ENCODE results near the gene SALL3. TPM values are rescaled to one million over a fixed set of nuclear protein-coding genes. Genes with fewer than 3 reads are reported as not detected.
"Not testable (repeated sequence)": the region's sequence is repeated elsewhere in the genome, so short reads cannot be mapped to it uniquely, and the experiment has no call there.

SALL3 gene
- total and polyA plus RNA-seq, 2 of the 4 experiments (the other 2 are of a cell fraction): not detected

- H2AFZ ChIP-seq (replicated peaks; ENCODE audit: low read length, poor library complexity); H3K4me2 ChIP-seq (ENCODE audit: low read depth, low read length); H4K5ac ChIP-seq (ENCODE audit: low read depth, low read length); H2BK15ac ChIP-seq (ENCODE audit: low read depth, low read length); H2AK9ac ChIP-seq (replicated peaks; ENCODE audit: low read depth, low read length, poor library complexity); CTCF ChIA-PET; H3K4me1 ChIP-seq (ENCODE audit: control insufficient read depth, insufficient read depth, low read length); H3K56ac ChIP-seq (ENCODE audit: extremely low read depth, insufficient read depth, low read length); H2BK120ac ChIP-seq (ENCODE audit: low read depth, low read length); H3K23ac ChIP-seq (ENCODE audit: low read depth, low read length); H2BK20ac ChIP-seq (ENCODE audit: low read depth, low read length); H3K4me3 ChIP-seq (ENCODE audit: insufficient read depth, low read depth, low read length); BruUV-seq (replicated peaks); H4K8ac ChIP-seq (ENCODE audit: low read depth in 2 of 2, low read length in 2 of 2); H4K20me1 ChIP-seq (ENCODE audit: insufficient read depth, low read length); dilution Hi-C loops (cut with HindIII; ENCODE audit: low sequenced_read_pairs, unreplicated experiment); ATAC-seq (ENCODE audit: low read depth); H2BK5ac ChIP-seq (ENCODE audit: low read depth, low read length, poor library complexity, severe bottlenecking); H4K91ac ChIP-seq (ENCODE audit: insufficient read depth, low read depth, low read length); H2AK5ac ChIP-seq (ENCODE audit: low read depth, low read length); in situ Hi-C loops (cut with MboI; ENCODE audit: low sequenced_read_pairs); H3K14ac ChIP-seq (replicated peaks; ENCODE audit: low read depth, low read length); intact Hi-C loops (cut with micrococcal nuclease); H3K27ac ChIP-seq (ENCODE audit: insufficient read depth, low read length); H3K9ac ChIP-seq (ENCODE audit: low read depth, low read length); DNase-seq; H3K27me3 ChIP-seq (ENCODE audit: control insufficient read depth, insufficient read depth, low read length); H3K36me3 ChIP-seq (ENCODE audit: control insufficient read depth, insufficient read depth, low read length); H3K79me1 ChIP-seq (ENCODE audit: low read depth in 1 of 2, low read length in 2 of 2); H3K9me1 ChIP-seq (ENCODE audit: insufficient read depth, low read length); POLR2A ChIA-PET (ENCODE audit: unreplicated experiment); H3K4ac ChIP-seq (ENCODE audit: low read depth, low read length); H3K18ac ChIP-seq (ENCODE audit: low read depth, low read length); H3K9me3 ChIP-seq (ENCODE audit: control insufficient read depth, insufficient read depth, low read length): not testable (repeated sequence)
- WGBS, 2 experiments (ENCODE audit: extremely low coverage in 2 of 2, insufficient read length in 1 of 2): 71% methylated on average over 17 of the region's 24 CpGs; no CpG with 5 or more reads in 1 of the 2 experiments
These were observed 14.9 kb upstream of the SALL3 start for GRCh38 chr18:78964727-78965126.
